GM12878 (cell line): Measurements from ENCODE around the gene TBC1D1. TPM values are rescaled to one million over a fixed set of nuclear protein-coding genes. Genes with fewer than 3 reads are reported as not detected.

Experiments
- BCL11A ChIP-seq: IDR thresholded peaks from 2 replicates; pipeline ENCODE4 v1.6.1; 2011; ENCODE audit warnings: low read depth, low read length
- BMI1 ChIP-seq: fragments of 450-650 bp; IDR thresholded peaks from 2 replicates; pipeline ENCODE4 v1.6.1; 2016; ENCODE audit warnings: mild to moderate bottlenecking, moderate library complexity, borderline replicate concordance
- CBX5 ChIP-seq: sonication (generic); IDR thresholded peaks from 2 replicates; pipeline ENCODE4 v1.6.1; 2016; ENCODE audit warnings: low read depth, moderate library complexity, mild to moderate bottlenecking, inconsistent platforms
- CHD4 ChIP-seq: fragments of 200-600 bp; sonication (generic); IDR thresholded peaks from 2 replicates; pipeline ENCODE4 v1.6.1; 2016; ENCODE audit warnings: mild to moderate bottlenecking
- E4F1 ChIP-seq: fragments of 450-650 bp; IDR thresholded peaks from 2 replicates; pipeline ENCODE4 v1.6.1; 2018; ENCODE audit warnings: borderline replicate concordance, mild to moderate bottlenecking; ENCODE audit not compliant: partially characterized antibody
- IKZF1 ChIP-seq: fragments of 450-650 bp; conservative IDR thresholded peaks from 2 replicates; pipeline ENCODE4 v1.6.1; 2017; ENCODE audit warnings: antibody characterized with exemption, mild to moderate bottlenecking
- IRF3 ChIP-seq: fragments of 450-650 bp; IDR thresholded peaks from 2 replicates; pipeline ENCODE4 v1.6.1; 2014; ENCODE audit warnings: mild to moderate bottlenecking
- KAT2A ChIP-seq: conservative IDR thresholded peaks from 2 replicates; pipeline ENCODE4 v1.6.1; 2011; ENCODE audit warnings: low read depth, low read length; ENCODE audit not compliant: control insufficient read depth
- KDM1A ChIP-seq: fragments of 200-600 bp; sonication (generic); IDR thresholded peaks from 2 replicates; pipeline ENCODE4 v1.6.1; 2016; ENCODE audit warnings: borderline replicate concordance
- MAX ChIP-seq: IDR thresholded peaks from 2 replicates; pipeline ENCODE4 v1.6.1; 2012; ENCODE audit warnings: low read depth, low read length, improper control_type of control experiment
- NFIC ChIP-seq: IDR thresholded peaks from 2 replicates; pipeline ENCODE4 v1.6.1; 2012; ENCODE audit warnings: low read depth, mild to moderate bottlenecking, inconsistent platforms, low read length, moderate library complexity
- NKRF ChIP-seq: fragments of 450-650 bp; conservative IDR thresholded peaks from 2 replicates; pipeline ENCODE4 v1.6.1; 2017; ENCODE audit warnings: mild to moderate bottlenecking, moderate library complexity
- NR2C2 ChIP-seq: IDR thresholded peaks from 2 replicates; pipeline ENCODE4 v1.6.1; 2011; ENCODE audit warnings: borderline replicate concordance, low read depth; ENCODE audit not compliant: control insufficient read depth, insufficient read length
- PAX8 ChIP-seq: fragments of 450-650 bp; IDR thresholded peaks from 2 replicates; pipeline ENCODE4 v1.6.1; 2017; ENCODE audit warnings: mild to moderate bottlenecking, moderate library complexity
- REST ChIP-seq: IDR thresholded peaks from 2 replicates; pipeline ENCODE4 v1.6.1; 2012; ENCODE audit warnings: mild to moderate bottlenecking, low read depth, low read length
- SIN3A ChIP-seq: IDR thresholded peaks from 2 replicates; pipeline ENCODE4 v1.6.1; 2012; ENCODE audit warnings: low read depth, low read length, improper control_type of control experiment
- SMC3 ChIP-seq: IDR thresholded peaks from 2 replicates; pipeline ENCODE4 v1.6.1; 2011; ENCODE audit warnings: low read length, improper control_type of control experiment, borderline replicate concordance
- STAT1 ChIP-seq: fragments of 450-650 bp; conservative IDR thresholded peaks from 2 replicates; pipeline ENCODE4 v1.6.1; 2014; ENCODE audit warnings: antibody characterized with exemption, mild to moderate bottlenecking
- SUZ12 ChIP-seq: fragments of 200-600 bp; sonication (generic); IDR thresholded peaks from one replicate; pipeline ENCODE4 v1.6.1; 2018; ENCODE audit warnings: antibody characterized with exemption, mild to moderate bottlenecking; ENCODE audit not compliant: unreplicated experiment
- ZNF207 ChIP-seq: fragments of 450-650 bp; IDR thresholded peaks from 2 replicates; pipeline ENCODE4 v1.6.1; 2014; ENCODE audit warnings: antibody characterized with exemption, mild to moderate bottlenecking, borderline replicate concordance
- ZNF24 ChIP-seq: fragments of 450-650 bp; IDR thresholded peaks from 2 replicates; pipeline ENCODE4 v1.6.1; 2017; ENCODE audit warnings: antibody characterized with exemption, mild to moderate bottlenecking
- ZZZ3 ChIP-seq: IDR thresholded peaks from 2 replicates; pipeline ENCODE4 v1.6.1; 2011; ENCODE audit warnings: low read depth; ENCODE audit not compliant: control insufficient read depth, insufficient read length
- polyA plus RNA-seq, 11 experiments: library from polyadenylated mRNA; depleted of rRNA in 4 of 11; unstranded in 6 of 11; stranded (reverse) in 5 of 11; fragments of >200 nt; fragmentation: Nextera tagmentation in 4 of 11; fragmentation: Illumina TruSeq in 1 of 11; extraction: Ambion mirVana in 4 of 11; extraction: Trizol in 1 of 11; gene quantifications; 1 replicate in 1 of 11; 2 replicates in 10 of 11; pipeline versions ENCODE4 v1.2.1 to v1.2.3, GENCODE V29; 2011 to 2016; ENCODE audit warnings: inconsistent platforms in 2 of 11, missing spikeins in 2 of 11, low read depth in 1 of 11
- total RNA-seq, 4 experiments: library from RNA; depleted of rRNA in 3 of 4; stranded (reverse); fragments of >200 nt in 3 of 4; fragmentation: Illumina TruSeq in 1 of 4; extraction: Trizol in 1 of 4; gene quantifications; 2 replicates each; pipeline versions ENCODE4 v1.2.1 to v1.2.3, GENCODE V29; 2013 to 2021

The TBC1D1 gene
- total and polyA plus RNA-seq, 10 of the 15 experiments (the other 5 are each of a cell fraction or from before 2014, with no cell fraction given) = 5.3 to 102 (median 57.8) TPM

- no peak for TF ChIP-seq KAT2A
- no peak for TF ChIP-seq BMI1
- no peak for TF ChIP-seq PAX8
- no peak for TF ChIP-seq ZNF24
- no peak for TF ChIP-seq KDM1A
- TF ChIP-seq STAT1 = no peak
- TF ChIP-seq IKZF1 = 0 out of 2 replicates have a peak, but pooled peaks have one; percentile 23
- no peak for TF ChIP-seq IRF3
- TF ChIP-seq SIN3A = no peak
- no peak for TF ChIP-seq NFIC
- TF ChIP-seq CBX5 = no peak
- no peak; the same call in 1 of the 2 replicates for TF ChIP-seq MAX
- TF ChIP-seq NR2C2 = no peak
- no peak for TF ChIP-seq REST
- TF ChIP-seq NKRF = no peak
- no peak for TF ChIP-seq ZZZ3
- no peak for TF ChIP-seq E4F1
- TF ChIP-seq CHD4 = no peak
- TF ChIP-seq SMC3 = no peak
- TF ChIP-seq SUZ12 = no peak
- no peak for TF ChIP-seq BCL11A
- TF ChIP-seq ZNF207 = no peak
Observed at GRCh38 chr4:38075370-38076152, 184.7 kb downstream of the TBC1D1 start (continued).
